Measurements from ENCODE around the gene LRPAP1.
"Not testable (repeated sequence)": the region's sequence is repeated elsewhere in the genome, so short reads cannot be mapped to it uniquely, and the experiment has no call there.

LRPAP1 gene

GRCh38 chr4:3571921-3572320 is 39.7 kb upstream of the LRPAP1 start:
- H3K36me3 Mint-ChIP-seq, result no peaks in the 10 kb centered on the region
- H3K4me1 Mint-ChIP-seq, result no peaks in the 10 kb centered on the region
- H3K4me3 Mint-ChIP-seq, result no peak overlapping the region
- DNase-seq, result no peak
- H3K27me3 Mint-ChIP-seq, result peaks cover 0 to 15% of the 10 kb centered on the region in 2 donors
- ATAC-seq (replicated peaks), result no peak
- H3K9me3 Mint-ChIP-seq, result no peaks in the 10 kb centered on the region
- H3K27ac Mint-ChIP-seq, result no peak overlapping the region

GRCh38 chr4:3570923-3571322 is 38.7 kb upstream of the LRPAP1 start:
- not testable (repeated sequence) for DNase-seq; H3K36me3 Mint-ChIP-seq; H3K4me1 Mint-ChIP-seq; H3K27ac Mint-ChIP-seq; ATAC-seq (replicated peaks); H3K9me3 Mint-ChIP-seq; H3K4me3 Mint-ChIP-seq
- H3K27me3 Mint-ChIP-seq, result peaks cover 0 to 11% of the 10 kb centered on the region in 2 donors

- H3K27me3 Mint-ChIP-seq; H3K4me3 Mint-ChIP-seq; H3K36me3 Mint-ChIP-seq; DNase-seq; H3K9me3 Mint-ChIP-seq; ATAC-seq (replicated peaks); H3K4me1 Mint-ChIP-seq; H3K27ac Mint-ChIP-seq: not testable (repeated sequence)
These were observed 37.4 kb upstream of the LRPAP1 start for GRCh38 chr4:3569611-3570010.

- not testable (repeated sequence) for H3K27ac Mint-ChIP-seq; H3K4me3 Mint-ChIP-seq; H3K4me1 Mint-ChIP-seq; ATAC-seq (replicated peaks); DNase-seq; H3K27me3 Mint-ChIP-seq; H3K9me3 Mint-ChIP-seq; H3K36me3 Mint-ChIP-seq
These were observed 34.5 kb upstream of the LRPAP1 start for GRCh38 chr4:3566701-3567100.

- DNase-seq; H3K9me3 Mint-ChIP-seq; H3K27ac Mint-ChIP-seq; H3K4me1 Mint-ChIP-seq; H3K27me3 Mint-ChIP-seq; H3K36me3 Mint-ChIP-seq; H3K4me3 Mint-ChIP-seq; ATAC-seq (replicated peaks): not testable (repeated sequence)
These were observed 34.1 kb upstream of the LRPAP1 start for GRCh38 chr4:3566301-3566700.

- not testable (repeated sequence) for H3K36me3 Mint-ChIP-seq, H3K4me3 Mint-ChIP-seq
These were observed 32.7 kb upstream of the LRPAP1 start for GRCh38 chr4:3564948-3565347.

GRCh38 chr4:3563403-3563802 is 31.2 kb upstream of the LRPAP1 start:
- Mint-ChIP-seq H3K9me3 (no peaks in the 10 kb centered on the region), H3K36me3 (no peaks in the 10 kb centered on the region), H3K4me3 (no peak overlapping the region), H3K27ac (no peak overlapping the region), H3K27me3 (peaks cover 9 to 12% of the 10 kb centered on the region in 2 donors), H3K4me1 (no peaks in the 10 kb centered on the region)
- ATAC-seq (replicated peaks) (no peak), DNase-seq (no peak)

More at GRCh38 chr4:3564948-3565347, 32.7 kb upstream of the LRPAP1 start:
- not testable (repeated sequence) for H3K27ac Mint-ChIP-seq; DNase-seq; ATAC-seq (replicated peaks); H3K4me1 Mint-ChIP-seq; H3K27me3 Mint-ChIP-seq; H3K9me3 Mint-ChIP-seq

- peaks cover 12% of the 10 kb centered on the region in 2 donors for H3K27me3 Mint-ChIP-seq
- H3K9me3 Mint-ChIP-seq; ATAC-seq (replicated peaks); H3K27ac Mint-ChIP-seq; H3K36me3 Mint-ChIP-seq; H3K4me3 Mint-ChIP-seq; H3K4me1 Mint-ChIP-seq; DNase-seq: not testable (repeated sequence)
These were observed 29.9 kb upstream of the LRPAP1 start for GRCh38 chr4:3562127-3562526.

GRCh38 chr4:3560465-3560864 is 28.2 kb upstream of the LRPAP1 start:
- H3K4me3 Mint-ChIP-seq; H3K27ac Mint-ChIP-seq; H3K9me3 Mint-ChIP-seq; H3K36me3 Mint-ChIP-seq; ATAC-seq (replicated peaks); H3K4me1 Mint-ChIP-seq; DNase-seq: not testable (repeated sequence)
- peaks cover 17% of the 10 kb centered on the region in 2 donors for H3K27me3 Mint-ChIP-seq

- peaks cover 17% of the 10 kb centered on the region in 2 donors for H3K27me3 Mint-ChIP-seq
- H3K9me3 Mint-ChIP-seq; DNase-seq; H3K27ac Mint-ChIP-seq; H3K36me3 Mint-ChIP-seq; ATAC-seq (replicated peaks); H3K4me3 Mint-ChIP-seq; H3K4me1 Mint-ChIP-seq: not testable (repeated sequence)
These were observed 27.4 kb upstream of the LRPAP1 start for GRCh38 chr4:3559381-3560290.

GRCh38 chr4:3558514-3558836 is 26.3 kb upstream of the LRPAP1 start:
- not testable (repeated sequence) for H3K4me1 Mint-ChIP-seq, H3K4me3 Mint-ChIP-seq, H3K36me3 Mint-ChIP-seq

GRCh38 chr4:3557676-3558513 is 25.7 kb upstream of the LRPAP1 start:
- not testable (repeated sequence) for H3K36me3 Mint-ChIP-seq; ATAC-seq (replicated peaks); H3K9me3 Mint-ChIP-seq; DNase-seq; H3K4me3 Mint-ChIP-seq; H3K4me1 Mint-ChIP-seq; H3K27ac Mint-ChIP-seq
- H3K27me3 Mint-ChIP-seq, result peaks cover 17 to 22% of the 10 kb centered on the region in 2 donors

More at GRCh38 chr4:3558514-3558836, 26.3 kb upstream of the LRPAP1 start:
- not testable (repeated sequence) for H3K9me3 Mint-ChIP-seq; DNase-seq; ATAC-seq (replicated peaks); H3K27ac Mint-ChIP-seq
- peaks cover 17 to 22% of the 10 kb centered on the region in 2 donors for H3K27me3 Mint-ChIP-seq

- ATAC-seq (replicated peaks); H3K4me3 Mint-ChIP-seq; DNase-seq; H3K4me1 Mint-ChIP-seq; H3K27ac Mint-ChIP-seq; H3K9me3 Mint-ChIP-seq; H3K36me3 Mint-ChIP-seq: not testable (repeated sequence)
- H3K27me3 Mint-ChIP-seq, result peaks cover 17 to 22% of the 10 kb centered on the region in 2 donors
These were observed 24.9 kb upstream of the LRPAP1 start for GRCh38 chr4:3557088-3557492.

- not testable (repeated sequence) for H3K4me3 Mint-ChIP-seq; DNase-seq; H3K4me1 Mint-ChIP-seq; H3K27ac Mint-ChIP-seq; H3K36me3 Mint-ChIP-seq; H3K9me3 Mint-ChIP-seq; ATAC-seq (replicated peaks)
- H3K27me3 Mint-ChIP-seq, result peaks cover 17 to 22% of the 10 kb centered on the region in 2 donors
These were observed 24.1 kb upstream of the LRPAP1 start for GRCh38 chr4:3556244-3556867.
